GM21619 (cell line): ENCODE measurements around the gene RFLNA.

Experiments
- ATAC-seq: cut with Tn5 transposase; IDR thresholded peaks from one replicate; pipeline ENCODE4 v1.9.1; 2021; ENCODE audit not compliant: unreplicated experiment

RFLNA gene

DNA sequence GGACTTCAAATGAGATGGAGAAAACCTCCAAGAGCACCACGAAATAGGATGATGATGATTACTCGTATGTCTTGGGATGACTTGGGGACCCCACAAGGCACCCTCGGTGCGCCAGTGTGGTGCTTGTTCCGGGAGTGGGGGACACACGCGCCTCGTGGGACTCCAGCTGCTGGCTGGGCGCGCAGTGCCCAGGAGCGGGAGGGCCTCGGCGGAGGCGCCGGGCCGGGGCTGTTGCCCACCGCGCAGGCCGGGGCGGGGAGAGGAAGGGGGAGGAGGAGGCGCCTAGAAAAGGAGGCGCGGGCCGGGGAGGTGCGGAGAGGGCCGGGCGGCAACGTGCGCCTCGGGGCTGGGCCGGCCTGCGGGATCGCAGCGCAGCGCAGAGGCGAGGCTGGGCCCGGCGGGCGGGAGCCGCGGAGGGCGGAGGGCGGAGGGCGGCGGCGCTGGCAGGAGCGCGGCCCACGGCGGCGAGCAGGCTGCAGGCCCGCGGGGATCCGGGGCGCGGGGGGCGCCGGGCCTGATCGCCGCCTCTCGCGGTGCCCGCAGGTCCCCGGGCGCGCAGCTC lies at the start of gene RFLNA:
RFLNA (plus strand) TSS at position 314 of the 562 bp plus-strand sequence. CDS start 337 bp downstream, outside the sequence.
- no peak for ATAC-seq

- no peak for ATAC-seq
Measured at GRCh38 chr12:124247331-124247730, 47.6 kb upstream of the RFLNA start.

- no peak for ATAC-seq
Measured at GRCh38 chr12:124248941-124249825, 45.7 kb upstream of the RFLNA start.

GRCh38 chr12:124251186-124251585 lies 43.7 kb upstream of the RFLNA start:
- no peak for ATAC-seq

- no peak for ATAC-seq
Measured at GRCh38 chr12:124252964-124253363, 41.9 kb upstream of the RFLNA start.

- ATAC-seq, result no peak
Measured at GRCh38 chr12:124254126-124254525, 40.8 kb upstream of the RFLNA start.

DNA sequence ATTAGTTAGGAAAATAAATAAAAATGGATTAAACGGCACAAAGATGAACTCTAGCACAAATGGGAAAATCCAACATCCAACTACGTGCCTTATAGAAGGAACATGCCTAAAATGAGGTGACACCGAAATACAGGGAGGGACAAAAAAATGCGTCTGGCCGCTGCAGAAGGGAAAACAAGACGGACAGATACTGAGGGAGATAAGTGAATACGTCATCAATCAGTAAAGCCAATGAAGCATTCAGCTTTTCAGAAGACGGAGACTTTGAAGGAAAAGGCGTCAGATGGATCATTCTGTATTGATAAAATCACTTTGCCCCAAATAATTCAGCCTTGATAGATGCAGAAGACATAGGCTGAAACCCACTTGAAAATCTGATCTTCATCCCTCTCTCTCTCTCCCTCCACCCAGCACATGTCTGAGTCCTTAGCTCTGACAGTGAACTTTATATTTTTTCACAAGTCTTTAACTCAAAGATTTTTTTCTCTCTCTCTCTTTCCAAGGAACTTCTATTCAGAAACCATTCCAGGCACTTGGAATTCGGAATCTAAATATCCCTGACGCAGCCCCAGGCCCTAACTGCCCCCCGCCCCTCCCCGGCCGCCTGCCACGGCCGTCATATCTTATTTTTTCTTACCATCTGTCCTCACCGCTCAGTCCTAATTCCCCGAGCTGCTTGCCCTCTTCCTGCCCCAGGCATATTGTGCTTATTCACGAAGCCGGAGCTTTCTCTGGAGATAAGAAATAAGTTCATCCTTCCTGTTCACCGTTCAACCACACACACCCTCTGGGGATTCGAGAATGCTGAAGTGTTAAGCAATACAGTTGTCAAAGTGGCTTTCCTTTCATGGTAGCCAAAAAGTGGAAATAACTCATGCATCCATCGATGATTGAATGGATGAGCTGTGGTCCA lies 35.5 kb upstream of the RFLNA start:
- ATAC-seq, result no peak

DNA sequence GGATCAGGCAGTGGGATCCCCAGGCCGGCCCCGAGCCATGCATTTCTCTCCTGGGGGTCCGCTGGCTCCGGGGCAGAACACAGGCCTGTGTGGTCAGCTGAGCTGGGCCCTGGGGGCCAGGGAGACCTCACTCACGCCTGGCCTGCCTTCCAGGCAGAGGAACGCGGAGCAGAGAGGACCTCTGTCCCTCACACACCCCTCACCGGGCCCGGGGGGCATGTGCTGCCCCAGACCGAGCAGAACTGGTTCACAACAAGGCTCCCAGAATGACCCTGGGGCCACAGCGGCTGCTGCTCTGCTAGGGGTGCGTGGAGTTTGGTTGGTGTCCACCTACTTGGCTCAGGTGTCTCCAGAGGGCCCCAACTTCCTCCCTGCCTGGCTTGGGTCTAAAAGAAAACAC lies 33.0 kb upstream of the RFLNA start:
- ATAC-seq, result no peak

DNA sequence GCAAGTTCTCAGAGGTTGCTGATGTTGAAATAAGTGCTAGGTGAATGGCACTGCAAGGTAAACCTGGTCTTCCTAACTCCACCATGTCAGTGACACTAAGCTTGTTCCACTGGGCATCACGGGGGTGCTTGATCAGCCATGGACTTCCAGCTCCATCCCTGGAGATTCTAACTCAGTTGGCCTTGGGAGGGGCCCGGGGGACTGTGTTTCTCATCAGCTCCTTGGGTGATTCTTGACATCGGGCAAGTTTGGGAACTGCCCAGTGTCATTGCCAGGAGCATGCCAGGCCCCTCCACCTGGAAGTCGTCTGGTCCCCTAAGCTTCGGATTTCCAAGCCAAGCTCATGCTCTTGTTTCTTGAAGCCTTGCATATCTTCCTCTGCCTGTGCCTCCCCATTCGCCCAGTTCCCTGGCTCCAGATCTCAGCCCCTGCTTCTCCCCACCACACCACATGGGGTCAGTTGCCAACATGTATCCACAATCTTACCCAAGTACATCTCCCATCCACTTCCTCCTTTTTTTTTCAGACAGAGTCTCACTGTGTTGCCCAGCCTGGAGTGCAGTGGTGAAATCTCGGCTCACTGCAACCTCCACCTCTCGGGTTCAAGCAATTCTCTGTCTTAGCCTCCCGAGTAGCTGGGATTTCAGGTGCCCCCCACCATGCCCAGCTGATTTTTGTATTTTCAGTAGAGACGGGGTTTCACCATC lies 30.7 kb upstream of the RFLNA start:
- no peak for ATAC-seq

DNA sequence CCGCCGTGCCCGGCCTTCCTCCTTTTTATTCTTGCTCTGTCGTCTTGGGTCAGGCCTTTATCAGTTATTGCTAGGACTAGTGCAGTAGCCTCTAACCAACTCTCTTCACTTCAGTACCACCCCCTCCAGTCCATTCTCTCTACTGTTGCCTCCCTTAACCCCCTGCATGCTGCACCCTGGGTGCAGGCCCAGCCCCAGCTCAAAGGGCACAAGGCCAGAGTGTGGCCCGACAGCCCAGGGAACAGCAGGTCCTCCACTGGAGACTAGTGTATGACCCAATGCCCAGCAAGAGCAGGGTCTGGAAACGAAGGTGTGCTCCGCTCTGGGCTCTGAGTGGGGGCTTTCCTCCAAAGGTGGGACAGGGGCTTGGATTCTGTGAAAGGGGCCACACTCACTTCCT lies 30.0 kb upstream of the RFLNA start:
- no peak for ATAC-seq

- ATAC-seq, result no peak
Measured at GRCh38 chr12:124267205-124267778, 27.6 kb upstream of the RFLNA start.

- no peak for ATAC-seq
Measured at GRCh38 chr12:124270671-124271070, 24.2 kb upstream of the RFLNA start.

DNA sequence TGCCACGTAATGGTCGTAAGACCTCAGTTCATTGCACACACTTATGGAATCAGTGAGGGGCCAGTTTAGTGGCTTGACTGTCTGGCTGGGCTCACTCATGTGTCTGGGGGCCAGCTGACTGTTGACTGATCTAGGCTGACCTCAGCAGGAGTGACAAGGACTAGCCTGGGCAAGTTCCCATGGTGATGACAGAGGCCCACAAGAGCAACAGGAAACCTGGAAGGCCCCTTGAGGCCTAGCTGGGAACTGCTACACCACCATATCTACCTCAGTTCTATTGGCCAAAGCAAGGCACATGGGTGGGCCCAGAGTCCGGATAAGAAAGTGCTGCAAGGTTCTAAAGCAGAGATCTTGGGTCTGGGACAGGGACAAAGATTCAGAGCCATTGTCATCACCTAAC lies 21.3 kb upstream of the RFLNA start:
- ATAC-seq, result peak; percentile 73

DNA sequence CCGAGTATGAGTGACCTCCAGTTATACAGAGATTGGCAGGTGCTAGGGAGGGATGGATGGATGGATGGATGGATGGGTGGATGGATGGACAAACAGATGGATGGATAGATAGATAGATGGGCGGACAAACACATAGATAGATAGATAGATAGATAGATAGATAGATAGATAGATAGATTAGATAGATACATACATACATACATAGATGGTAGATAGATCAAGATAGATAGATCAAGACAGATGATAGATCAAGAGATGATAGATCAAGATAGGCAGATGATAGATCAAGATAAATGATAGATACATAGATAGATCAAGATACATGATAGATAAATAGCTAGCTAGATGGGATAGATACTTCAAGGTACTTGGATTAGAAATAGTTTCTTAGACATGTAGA lies 18.6 kb upstream of the RFLNA start:
- ATAC-seq, result no peak

DNA sequence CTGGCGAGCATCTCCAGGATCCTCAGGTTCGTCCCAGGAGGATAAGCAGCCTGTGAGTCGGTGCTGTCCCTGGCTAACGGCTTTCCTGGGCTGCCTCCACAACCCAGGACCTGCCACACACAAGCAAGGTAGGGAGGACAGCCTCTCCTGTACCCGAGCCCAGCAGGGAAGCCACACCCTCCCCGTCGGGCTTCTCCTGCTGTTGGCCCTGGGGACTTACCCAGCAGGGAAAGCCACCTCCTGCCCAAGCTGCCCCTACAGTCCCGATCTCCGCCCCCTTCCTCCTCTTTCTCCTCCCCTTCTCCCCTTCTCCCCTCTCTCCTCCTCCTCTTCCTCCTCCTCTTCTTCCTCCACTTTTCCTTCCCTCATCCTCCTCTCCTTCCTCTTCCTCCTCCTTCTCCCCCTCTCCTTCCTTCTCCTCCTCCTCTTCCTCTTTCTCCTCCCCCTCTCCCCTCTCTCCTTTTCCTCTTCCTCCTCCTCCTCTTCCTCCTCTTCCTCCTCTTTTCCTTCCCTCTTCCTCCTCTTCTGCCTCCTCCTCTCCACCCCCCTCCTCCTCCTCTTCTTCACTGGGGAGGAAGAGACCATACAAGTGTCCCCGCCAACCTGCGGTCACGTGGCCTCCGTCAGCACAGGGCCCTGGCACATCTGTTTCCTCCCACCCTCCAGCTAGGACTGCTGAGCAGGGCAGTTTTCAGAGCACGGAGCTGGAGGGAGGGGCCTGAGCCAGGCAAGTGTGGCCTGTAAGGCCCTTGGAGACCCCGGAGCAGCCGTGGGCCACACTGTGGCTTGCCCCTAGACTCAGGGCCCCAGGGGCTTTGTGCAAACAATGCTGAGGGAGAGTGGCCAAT lies 17.3 kb upstream of the RFLNA start:
- no peak for ATAC-seq

DNA sequence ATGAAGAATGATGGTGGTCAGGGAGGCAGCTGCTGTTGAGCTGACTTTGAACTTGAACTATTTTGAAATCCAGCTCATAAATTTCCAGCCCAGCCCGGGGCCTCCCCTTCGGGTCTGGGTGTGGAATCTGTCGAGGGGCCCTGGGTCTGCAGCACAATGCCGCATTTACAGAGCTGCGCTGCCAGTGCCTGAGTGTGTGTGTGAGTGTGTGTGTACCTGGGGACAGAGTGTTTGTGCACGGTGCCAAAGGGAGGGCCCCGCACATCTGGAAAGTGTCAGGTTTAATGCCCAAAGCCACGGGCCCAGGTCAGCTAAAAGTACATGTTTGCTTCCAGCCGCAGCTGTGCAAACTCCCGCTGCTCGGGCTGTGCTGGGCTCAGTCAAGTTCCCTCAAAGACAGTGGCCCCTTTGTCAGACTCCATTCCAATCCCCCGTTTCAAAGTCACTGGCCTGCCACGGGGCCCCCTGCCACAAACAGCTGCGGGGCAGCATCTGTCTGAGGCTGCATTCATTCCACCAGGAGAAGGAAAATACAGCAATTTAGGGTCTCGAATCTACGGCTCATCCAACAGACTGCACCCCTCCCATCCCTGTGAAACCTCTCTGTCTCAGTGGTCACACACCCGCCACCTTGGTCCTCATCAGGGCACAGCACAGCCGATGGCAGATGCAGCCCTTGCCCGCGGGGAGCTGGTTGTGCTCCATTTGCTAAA lies 16.3 kb upstream of the RFLNA start:
- no peak for ATAC-seq

DNA sequence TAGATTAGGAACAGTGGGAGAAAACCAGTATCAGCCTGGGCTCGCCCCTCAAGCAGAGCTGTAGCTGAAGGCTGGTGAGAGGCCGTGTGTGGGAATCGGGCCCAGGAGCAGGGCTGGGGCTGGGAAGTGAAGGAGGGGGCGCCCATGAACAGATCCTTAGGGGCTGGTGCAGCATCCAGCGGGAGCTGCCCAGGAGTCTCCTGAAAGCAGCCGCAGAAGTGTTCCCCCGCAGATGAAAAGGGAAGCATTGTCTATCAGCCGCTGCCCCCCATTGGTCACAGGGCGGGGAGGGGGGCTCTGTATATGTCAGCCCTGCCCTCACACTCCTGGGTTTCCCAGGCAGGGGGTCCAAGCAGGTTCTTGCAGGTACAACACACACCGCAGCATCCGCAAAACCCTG lies 15.6 kb upstream of the RFLNA start:
- ATAC-seq, result no peak

DNA sequence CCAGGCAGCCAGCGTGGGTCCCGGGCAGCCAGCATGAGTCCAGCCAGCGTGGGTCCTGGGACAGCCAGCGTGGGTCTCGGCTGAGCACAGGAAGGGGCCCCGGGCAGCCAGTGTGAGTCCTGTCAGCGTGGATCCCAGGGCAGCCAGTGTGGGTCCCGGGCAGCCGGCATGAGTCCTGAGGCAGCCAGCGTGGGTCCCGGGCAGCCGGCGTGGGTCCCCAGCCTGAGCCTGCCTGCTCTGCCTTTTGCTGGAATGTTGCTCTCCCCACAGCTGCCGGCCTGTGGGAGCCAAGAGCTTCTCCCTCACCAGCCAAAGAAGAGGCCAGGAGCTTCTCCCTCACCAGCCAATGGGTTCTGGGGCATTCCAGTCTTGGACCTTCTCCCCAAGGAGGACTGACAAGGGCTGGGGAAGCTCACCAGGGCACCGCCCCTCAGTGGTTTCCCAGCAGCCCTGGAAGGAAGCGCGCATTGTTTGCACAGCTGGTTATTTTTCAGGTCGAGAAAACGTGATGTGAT lies 15.0 kb upstream of the RFLNA start:
- ATAC-seq, result no peak

DNA sequence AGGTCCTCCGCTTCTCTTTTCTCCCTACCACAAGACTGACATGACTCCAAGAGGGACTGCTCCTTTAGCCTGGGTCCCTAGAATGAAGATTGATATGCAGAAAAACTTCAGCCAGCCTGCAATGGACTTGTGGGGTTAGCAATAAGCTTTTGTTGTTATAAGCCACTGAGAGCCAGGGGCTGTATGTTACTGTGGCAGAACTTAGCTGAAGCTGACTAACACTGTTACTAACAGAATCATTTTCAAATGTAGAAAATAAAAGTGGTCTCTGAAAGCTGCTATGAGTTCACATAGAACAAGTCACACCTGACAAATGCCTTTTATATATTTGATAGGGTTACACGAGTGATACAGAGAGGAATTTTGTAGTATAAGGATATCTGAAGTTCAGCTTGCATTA lies 13.6 kb upstream of the RFLNA start:
- no peak for ATAC-seq
